GM12878 (cell line): ENCODE measurements around the gene ALCAM.

ENCODE experiments used
- CTCF ChIP-seq, 3 experiments: IDR thresholded peaks in 2 of 3; conservative IDR thresholded peaks in 1 of 3; 2 replicates each; pipeline ENCODE4 v1.5.1; 2011; ENCODE audit warnings: low read depth in 3 of 3, low read length in 3 of 3, mild to moderate bottlenecking in 3 of 3, control low read depth in 2 of 3, moderate library complexity in 2 of 3, inconsistent platforms in 1 of 3, mixed read lengths in 1 of 3; ENCODE audit not compliant: control insufficient read depth in 2 of 3, insufficient read depth in 1 of 3; ENCODE audit errors: extremely low read depth in 1 of 3
- EP300 ChIP-seq, 2 experiments: fragments of 150-350 bp in 1 of 2; IDR thresholded peaks; 2 replicates each; pipeline ENCODE4 v1.6.1; 2011 to 2012; ENCODE audit warnings: low read depth in 2 of 2, low read length in 2 of 2, borderline replicate concordance in 1 of 2, improper control_type of control experiment in 1 of 2, inconsistent platforms in 1 of 2; ENCODE audit not compliant: control insufficient read depth in 1 of 2
- ESRRA ChIP-seq: IDR thresholded peaks from 2 replicates; pipeline ENCODE4 v1.6.1; 2012; ENCODE audit warnings: mild to moderate bottlenecking, low read length, improper control_type of control experiment
- POLR2A ChIP-seq: IDR thresholded peaks from 2 replicates; pipeline ENCODE4 v1.6.1; 2011; ENCODE audit warnings: low read depth, mild to moderate bottlenecking, low read length
- SUPT20H ChIP-seq: IDR thresholded peaks from 2 replicates; pipeline ENCODE4 v1.6.1; 2011; ENCODE audit warnings: low read depth, mild to moderate bottlenecking, low read length, moderate library complexity, borderline replicate concordance; ENCODE audit not compliant: control insufficient read depth
- TCF12 ChIP-seq: IDR thresholded peaks from 2 replicates; pipeline ENCODE4 v1.6.1; 2011; ENCODE audit warnings: low read depth, mild to moderate bottlenecking, low read length

GRCh38 chr3:105610473-105610872 is 243.8 kb downstream of the ALCAM start:
- no peak for TF ChIP-seq EP300 (IDR thresholded peaks at IDR 0.05; ENCODE audit: borderline replicate concordance in 1 of 2, control insufficient read depth in 1 of 2, low read depth in 2 of 2, low read length in 2 of 2)
- no peak for TF ChIP-seq POLR2A
- no peak for TF ChIP-seq SUPT20H
- no peak for TF ChIP-seq ESRRA
- no peak for TF ChIP-seq TCF12
- TF ChIP-seq CTCF (IDR thresholded peaks at IDR 0.05 in 2 of 3, conservative IDR thresholded peaks at IDR 0.05 in 1 of 3; ENCODE audit: control insufficient read depth in 2 of 3, extremely low read depth in 1 of 3, insufficient read depth in 1 of 3, low read depth in 3 of 3, low read length in 3 of 3), result no peak
